Fibroblast of lung (primary cell): ENCODE measurements around the gene AP2B1.

Source experiments
- EZH2 ChIP-seq: IDR thresholded peaks from 2 replicates; pipeline ENCODE4 v1.5.1; 2012; ENCODE audit warnings: low read length, control low read depth, mild to moderate bottlenecking; ENCODE audit errors: missing control alignments
- TF ChIP-seq, protein P1 (sequence below), 2 donors: IDR thresholded peaks in 1 of 2; conservative IDR thresholded peaks in 1 of 2; 1 replicate in 1 of 2; 2 replicates in 1 of 2; pipeline ENCODE4 v1.5.1; 2011 to 2012; ENCODE audit warnings: low read length in 2 of 2, control low read depth in 1 of 2, inconsistent platforms in 1 of 2, low read depth in 1 of 2, mild to moderate bottlenecking in 1 of 2

GRCh38 chr17:35587074-35587961 lies at the start of gene AP2B1:
- TF ChIP-seq, protein P1, sequence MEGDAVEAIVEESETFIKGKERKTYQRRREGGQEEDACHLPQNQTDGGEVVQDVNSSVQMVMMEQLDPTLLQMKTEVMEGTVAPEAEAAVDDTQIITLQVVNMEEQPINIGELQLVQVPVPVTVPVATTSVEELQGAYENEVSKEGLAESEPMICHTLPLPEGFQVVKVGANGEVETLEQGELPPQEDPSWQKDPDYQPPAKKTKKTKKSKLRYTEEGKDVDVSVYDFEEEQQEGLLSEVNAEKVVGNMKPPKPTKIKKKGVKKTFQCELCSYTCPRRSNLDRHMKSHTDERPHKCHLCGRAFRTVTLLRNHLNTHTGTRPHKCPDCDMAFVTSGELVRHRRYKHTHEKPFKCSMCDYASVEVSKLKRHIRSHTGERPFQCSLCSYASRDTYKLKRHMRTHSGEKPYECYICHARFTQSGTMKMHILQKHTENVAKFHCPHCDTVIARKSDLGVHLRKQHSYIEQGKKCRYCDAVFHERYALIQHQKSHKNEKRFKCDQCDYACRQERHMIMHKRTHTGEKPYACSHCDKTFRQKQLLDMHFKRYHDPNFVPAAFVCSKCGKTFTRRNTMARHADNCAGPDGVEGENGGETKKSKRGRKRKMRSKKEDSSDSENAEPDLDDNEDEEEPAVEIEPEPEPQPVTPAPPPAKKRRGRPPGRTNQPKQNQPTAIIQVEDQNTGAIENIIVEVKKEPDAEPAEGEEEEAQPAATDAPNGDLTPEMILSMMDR (conservative IDR thresholded peaks at IDR 0.05 in 1 of 2, IDR thresholded peaks at IDR 0.05 in 1 of 2; ENCODE audit: low read depth in 1 of 2, low read length in 2 of 2): no peak
- TF ChIP-seq EZH2: no peak
